Hippocampal formation (tissue), 2 donors: ENCODE results near the gene DMKN.
"Not testable (repeated sequence)": the region's sequence is repeated elsewhere in the genome, so short reads cannot be mapped to it uniquely, and the experiment has no call there.

ENCODE experiments used
- DNase-seq, 2 donors: peaks; one replicate each; lab custom pipeline; 2025; lab: John Stamatoyannopoulos, UW

Gene DMKN

GRCh38 chr19:35498220-35498619 lies 15.2 kb downstream of the DMKN start:
- DNase-seq = no peak

- no peak for DNase-seq
These were observed 16.0 kb downstream of the DMKN start for GRCh38 chr19:35497406-35497805.

- DNase-seq = peak; percentile 41 to 50
These were observed 18.1 kb downstream of the DMKN start for GRCh38 chr19:35495107-35496064.

GRCh38 chr19:35493971-35494370 lies 19.5 kb downstream of the DMKN start:
- no peak for DNase-seq

GRCh38 chr19:35491836-35492360 lies 21.6 kb downstream of the DMKN start:
- no peak for DNase-seq

GRCh38 chr19:35490364-35490763 lies 23.1 kb downstream of the DMKN start, which contains the start of gene KRTDAP:
Gene KRTDAP, minus strand, starts transcription at chr19:35490464. Its CDS starts 22 bp downstream, at chr19:35490442.
- DNase-seq = no peak

GRCh38 chr19:35488677-35489076 lies 24.8 kb downstream of the DMKN start:
- DNase-seq = no peak

- DNase-seq = no peak
These were observed 25.7 kb downstream of the DMKN start for GRCh38 chr19:35487656-35488182.

GRCh38 chr19:35486268-35486708 lies 27.2 kb downstream of the DMKN start:
- DNase-seq = no peak

GRCh38 chr19:35484252-35485036 lies 29.0 kb downstream of the DMKN start:
- DNase-seq = no peak

GRCh38 chr19:35483089-35483488 lies 30.4 kb downstream of the DMKN start:
- no peak for DNase-seq

GRCh38 chr19:35478794-35479677 lies 34.4 kb downstream of the DMKN start:
- DNase-seq = no peak

GRCh38 chr19:35476149-35476548 lies 37.3 kb downstream of the DMKN start:
- DNase-seq = no peak

GRCh38 chr19:35474594-35474993 lies 38.9 kb downstream of the DMKN start:
- not testable (repeated sequence) for DNase-seq

- DNase-seq = no peak
These were observed 39.3 kb downstream of the DMKN start for GRCh38 chr19:35474104-35474503.

- no peak for DNase-seq
These were observed 41.5 kb downstream of the DMKN start for GRCh38 chr19:35471946-35472345.

- not testable (repeated sequence) for DNase-seq
These were observed 42.4 kb downstream of the DMKN start for GRCh38 chr19:35471075-35471474.

- no peak for DNase-seq
These were observed 43.3 kb downstream of the DMKN start for GRCh38 chr19:35470128-35470527.

- DNase-seq = peak in 1 of 2 donors; percentile 5
These were observed 44.8 kb downstream of the DMKN start for GRCh38 chr19:35468637-35469036.

GRCh38 chr19:35466259-35466658 lies 47.2 kb downstream of the DMKN start:
- DNase-seq = no peak

GRCh38 chr19:35462956-35463355 lies 50.5 kb downstream of the DMKN start:
- DNase-seq = not testable (repeated sequence)
